AG10803 (cell line): ENCODE results near the gene LONP1.

Experiments used
- DNase-seq: peaks from one replicate; pipeline ENCODE4 v3.0.0; 2010; ENCODE audit warnings: low read depth
- H3K4me3 ChIP-seq: 2 replicates; pipeline ENCODE4 v1.5.1; 2011; ENCODE audit warnings: mild to moderate bottlenecking, low read length, control low read depth
- TF ChIP-seq, protein P1 (sequence below): conservative IDR thresholded peaks from 2 replicates; pipeline ENCODE4 v1.5.1; 2011; ENCODE audit warnings: mild to moderate bottlenecking, low read length, control low read depth, inconsistent platforms

The LONP1 gene

DNA sequence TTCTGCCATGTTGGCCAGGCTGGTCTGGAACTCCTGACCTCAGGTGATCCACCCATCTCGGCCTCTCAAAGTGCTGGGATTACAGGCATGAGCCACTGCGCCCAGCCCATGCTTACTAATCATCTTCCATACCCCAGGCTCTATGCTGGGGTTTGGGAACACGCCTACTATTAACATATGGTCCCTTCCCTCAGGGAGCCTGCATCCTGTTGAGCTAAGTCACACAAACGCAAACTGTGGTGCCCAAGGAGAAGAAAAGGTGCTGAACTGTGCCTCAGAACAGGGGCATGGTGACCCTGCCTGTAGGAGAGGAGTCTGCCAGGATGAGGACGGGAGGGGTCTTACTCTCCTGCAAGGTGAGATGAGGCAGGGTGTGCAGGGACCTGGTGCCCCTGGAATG, 45.2 kb downstream of the LONP1 start:
- no peak for DNase-seq
- TF ChIP-seq, protein P1, sequence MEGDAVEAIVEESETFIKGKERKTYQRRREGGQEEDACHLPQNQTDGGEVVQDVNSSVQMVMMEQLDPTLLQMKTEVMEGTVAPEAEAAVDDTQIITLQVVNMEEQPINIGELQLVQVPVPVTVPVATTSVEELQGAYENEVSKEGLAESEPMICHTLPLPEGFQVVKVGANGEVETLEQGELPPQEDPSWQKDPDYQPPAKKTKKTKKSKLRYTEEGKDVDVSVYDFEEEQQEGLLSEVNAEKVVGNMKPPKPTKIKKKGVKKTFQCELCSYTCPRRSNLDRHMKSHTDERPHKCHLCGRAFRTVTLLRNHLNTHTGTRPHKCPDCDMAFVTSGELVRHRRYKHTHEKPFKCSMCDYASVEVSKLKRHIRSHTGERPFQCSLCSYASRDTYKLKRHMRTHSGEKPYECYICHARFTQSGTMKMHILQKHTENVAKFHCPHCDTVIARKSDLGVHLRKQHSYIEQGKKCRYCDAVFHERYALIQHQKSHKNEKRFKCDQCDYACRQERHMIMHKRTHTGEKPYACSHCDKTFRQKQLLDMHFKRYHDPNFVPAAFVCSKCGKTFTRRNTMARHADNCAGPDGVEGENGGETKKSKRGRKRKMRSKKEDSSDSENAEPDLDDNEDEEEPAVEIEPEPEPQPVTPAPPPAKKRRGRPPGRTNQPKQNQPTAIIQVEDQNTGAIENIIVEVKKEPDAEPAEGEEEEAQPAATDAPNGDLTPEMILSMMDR = no peak
- no peak overlapping the region for H3K4me3 ChIP-seq

DNA sequence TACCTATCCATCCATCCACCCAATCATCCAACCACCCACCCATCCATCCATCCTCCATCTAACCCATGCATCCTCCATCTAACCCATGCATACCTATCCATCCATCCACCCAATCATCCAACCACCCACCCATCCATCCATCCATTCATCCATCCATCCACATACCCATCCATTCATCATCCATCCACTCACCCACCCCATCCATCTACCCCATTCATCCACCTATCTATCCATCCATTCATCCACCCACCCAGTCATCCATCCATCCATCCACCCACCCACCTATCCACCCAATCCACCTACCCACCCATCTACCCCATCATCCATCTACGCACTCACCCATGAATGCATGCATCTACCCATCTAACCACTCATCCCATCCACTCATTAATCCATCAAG, 46.2 kb downstream of the LONP1 start:
- no peak overlapping the region for H3K4me3 ChIP-seq
- TF ChIP-seq, protein P1 = no peak

GRCh38 chr19:5672708-5673459, 47.1 kb downstream of the LONP1 start:
- DNase-seq = no peak
- TF ChIP-seq, protein P1 = no peak
- no peak overlapping the region for H3K4me3 ChIP-seq

More for the DNA sequence above, 46.2 kb downstream of the LONP1 start:
- no peak for DNase-seq

- no peak overlapping the region for H3K4me3 ChIP-seq
- DNase-seq = no peak
- TF ChIP-seq, protein P1 = no peak
Measured at GRCh38 chr19:5671600-5671999, 48.3 kb downstream of the LONP1 start.

- TF ChIP-seq, protein P1 = no peak
- no peak for DNase-seq
- H3K4me3 ChIP-seq = no peak overlapping the region
Measured at GRCh38 chr19:5669212-5669611, 50.7 kb downstream of the LONP1 start.

DNA sequence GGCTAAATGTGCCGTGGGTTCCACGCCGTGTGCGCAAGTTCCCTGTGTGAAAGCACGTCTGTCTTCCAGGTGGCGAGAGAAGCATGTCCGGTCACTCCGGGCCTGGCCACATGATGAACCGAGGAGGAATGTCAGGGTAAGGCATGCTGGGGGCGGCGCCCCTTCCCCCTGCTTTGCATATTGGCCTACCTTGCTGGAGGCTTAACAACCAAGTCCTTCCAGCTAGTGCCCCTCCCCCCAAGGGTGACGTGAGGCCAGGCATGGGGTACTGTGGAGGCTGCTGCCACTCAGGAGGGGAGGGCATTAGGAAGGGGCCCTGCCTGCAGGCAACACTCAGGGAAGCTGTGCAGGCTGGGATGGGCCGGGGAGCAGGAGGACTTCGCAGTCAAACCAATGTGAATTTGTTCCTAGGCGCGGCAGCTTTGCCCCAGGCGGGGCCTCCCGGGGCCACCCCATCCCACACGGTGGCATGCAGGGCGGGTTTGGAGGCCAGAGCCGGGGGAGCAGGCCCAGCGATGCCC, 52.1 kb downstream of the LONP1 start:
- no peak for DNase-seq
- H3K4me3 ChIP-seq = no peak overlapping the region
- TF ChIP-seq, protein P1 = no peak
